Left hindlimb (tissue), 1 donor: ENCODE data around the gene TMEM59L.

Experiments
- DNase-seq: peaks from one replicate; pipeline ENCODE4 v3.0.0-alpha.2; 2018

Gene TMEM59L

DNA sequence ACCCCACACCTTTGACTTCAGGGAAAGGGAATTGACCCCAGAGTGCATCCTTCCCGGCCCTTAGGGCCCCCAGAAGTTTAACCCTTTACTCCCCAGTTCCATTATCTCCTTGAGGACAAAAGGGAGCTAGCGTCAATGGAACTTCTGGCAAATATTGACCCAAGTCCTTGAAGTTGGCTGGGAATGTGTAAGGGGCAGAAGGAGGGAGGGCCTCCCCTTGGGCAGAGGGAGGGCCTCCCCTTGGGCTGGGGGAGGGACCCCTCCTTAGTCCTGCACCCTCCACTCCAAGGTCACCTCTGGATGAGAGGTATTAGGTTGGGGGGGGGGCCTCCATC is 3.0 kb upstream of the TMEM59L start:
- no peak for DNase-seq

DNA sequence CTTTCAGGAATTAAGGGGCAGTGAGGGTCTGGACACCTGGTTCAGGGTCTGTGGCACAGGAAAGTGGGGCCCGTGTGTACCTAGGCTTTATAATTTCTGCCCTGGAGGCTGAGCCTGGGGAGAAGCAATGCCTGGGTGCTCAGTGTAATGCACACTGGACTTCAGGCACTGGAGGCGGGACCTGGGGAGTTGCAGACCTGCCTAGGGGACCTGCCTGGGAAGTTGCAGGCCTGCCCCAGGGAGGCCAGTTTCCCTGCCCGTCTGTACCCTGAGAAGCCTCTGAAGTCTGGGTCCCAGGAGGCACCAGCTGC is 2.5 kb upstream of the TMEM59L start:
- DNase-seq: no peak

DNA sequence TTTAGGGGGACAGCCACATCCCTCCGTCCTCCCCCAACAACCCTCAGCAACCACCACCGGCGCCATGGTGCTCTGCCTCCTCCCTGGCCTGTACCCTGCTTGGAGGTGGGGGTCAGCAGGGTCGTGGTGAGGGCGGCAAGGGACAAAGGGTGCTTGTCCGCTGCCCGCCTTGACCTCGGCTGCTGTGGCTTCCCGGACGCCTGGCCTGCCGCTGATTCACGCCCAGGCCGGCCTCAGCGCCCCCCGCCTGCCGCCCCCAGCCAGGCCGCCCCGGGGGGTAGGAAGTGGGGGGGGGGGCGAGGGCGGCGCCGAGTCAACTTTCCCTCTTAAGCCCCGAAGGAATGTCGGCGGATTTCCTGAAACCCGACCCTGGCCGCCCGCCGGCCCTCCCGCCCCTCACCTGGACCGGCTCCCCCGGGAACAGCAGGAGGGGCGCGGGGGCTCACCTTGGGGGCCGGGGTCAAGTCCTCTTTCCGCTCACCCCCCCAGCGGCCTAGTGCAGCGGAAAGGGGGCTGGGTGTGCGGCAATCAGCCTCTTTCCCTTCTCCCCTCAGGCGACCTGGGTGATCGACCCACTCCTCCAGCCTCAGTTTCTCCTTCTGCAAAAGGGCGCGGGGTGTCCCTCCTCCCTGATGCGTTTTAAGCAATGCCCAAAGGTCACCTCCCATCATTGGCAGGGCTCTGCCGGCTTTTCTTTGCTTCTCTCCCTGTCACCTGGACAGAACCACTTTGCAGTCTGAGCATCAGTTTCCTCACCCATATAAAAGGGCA is 1.9 kb upstream of the TMEM59L start:
- no peak for DNase-seq

DNA sequence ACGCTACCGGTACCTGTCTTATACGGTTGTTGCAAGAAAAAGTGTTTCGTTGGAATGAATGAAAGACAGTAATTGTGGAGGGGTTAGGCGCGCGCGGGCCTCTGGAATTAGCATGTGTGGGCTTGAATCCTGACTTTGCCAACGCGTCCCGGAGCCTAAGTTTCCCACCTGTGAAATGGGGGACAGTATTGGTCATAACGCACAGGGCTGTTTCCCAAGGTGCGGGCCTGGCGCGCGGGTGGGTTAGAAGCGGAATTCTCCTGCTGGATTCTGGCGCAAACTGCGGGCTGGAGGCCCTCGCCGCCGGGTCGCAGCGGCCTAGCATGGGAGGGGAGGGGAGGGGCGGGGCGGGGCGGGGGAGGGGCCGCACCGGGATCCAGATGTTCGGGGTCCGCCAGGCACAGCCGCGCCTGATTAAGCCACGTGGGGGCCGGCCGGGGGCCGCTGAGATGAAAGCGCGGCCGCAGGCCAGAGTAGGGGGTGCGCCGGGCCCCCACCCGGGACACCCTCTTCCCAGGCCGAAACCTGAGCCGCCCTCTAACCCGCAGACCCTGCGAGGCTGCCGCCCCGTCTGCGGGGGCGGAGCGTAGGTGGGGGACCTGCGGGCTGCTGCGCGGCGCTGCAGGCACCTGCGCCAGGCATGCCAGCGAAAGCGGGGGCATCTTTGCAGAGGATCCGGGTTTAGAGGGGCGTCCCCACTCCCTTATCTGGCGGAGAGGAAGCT is 1.2 kb upstream of the TMEM59L start:
- no peak for DNase-seq

DNA sequence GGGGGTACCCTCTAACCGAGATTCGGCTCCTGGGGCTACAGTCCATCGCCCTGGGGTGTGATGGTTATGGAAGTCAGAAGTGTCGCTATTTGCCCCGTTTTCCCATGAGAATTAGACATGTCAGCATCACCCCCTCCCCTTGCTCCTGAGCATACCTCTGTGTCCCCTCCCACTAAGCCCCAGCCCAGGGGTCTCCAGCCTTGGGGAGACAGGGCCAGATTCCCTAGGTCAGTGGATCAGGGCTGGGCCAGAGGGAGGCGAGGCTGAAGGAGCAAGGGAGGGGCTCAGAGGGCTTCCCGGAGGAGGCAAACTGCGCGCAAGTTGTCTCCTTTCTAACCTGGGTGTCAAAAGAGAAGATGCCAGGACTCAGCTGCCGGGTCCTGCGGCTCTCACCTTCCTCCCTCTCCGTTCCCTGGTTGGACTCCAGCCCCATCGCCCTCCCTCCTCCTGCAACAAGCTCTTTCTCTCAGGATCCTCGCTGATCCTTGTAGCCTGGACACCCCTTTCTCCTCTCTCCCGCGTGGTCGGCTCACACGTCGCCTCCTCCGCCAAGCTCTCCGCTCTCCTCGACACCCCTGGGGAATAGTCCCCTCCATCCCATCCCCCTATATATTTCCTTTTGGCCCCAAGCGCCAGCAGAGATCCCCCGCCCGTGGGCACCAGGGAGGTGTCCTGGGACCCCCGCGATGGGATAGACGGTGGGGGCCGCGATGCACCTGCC is 459 bp upstream of the TMEM59L start:
- DNase-seq: no peak

DNA sequence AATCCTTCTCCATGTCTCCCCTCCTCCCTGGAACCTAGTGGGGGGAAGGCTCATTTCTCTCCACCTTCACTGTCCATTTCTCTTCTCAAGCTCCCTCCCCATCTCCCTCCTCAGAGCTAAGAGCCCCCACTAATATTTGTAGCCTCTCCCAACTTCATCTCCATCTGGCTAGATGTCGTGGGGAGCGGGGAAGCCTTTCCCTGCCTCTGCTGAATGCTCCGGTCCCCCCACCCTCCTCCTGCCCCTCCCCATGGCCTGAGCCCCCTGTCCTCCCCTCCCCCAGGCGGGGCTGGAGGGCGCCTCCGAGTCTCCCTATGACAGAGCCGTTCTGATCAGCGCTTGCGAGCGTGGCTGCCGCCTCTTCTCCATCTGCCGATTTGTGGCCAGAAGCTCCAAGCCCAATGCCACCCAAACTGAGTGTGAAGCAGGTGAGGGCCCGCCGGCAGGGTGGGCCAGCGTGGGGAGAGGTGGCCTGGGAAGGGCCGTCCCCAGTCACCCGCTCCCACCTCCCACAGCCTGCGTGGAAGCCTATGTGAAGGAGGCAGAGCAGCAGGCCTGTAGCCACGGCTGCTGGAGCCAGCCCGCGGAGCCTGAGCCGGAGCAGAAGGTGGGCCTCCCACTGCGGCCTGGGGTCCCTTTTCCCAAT is 1.0 kb downstream of the TMEM59L start:
- no peak for DNase-seq

DNA sequence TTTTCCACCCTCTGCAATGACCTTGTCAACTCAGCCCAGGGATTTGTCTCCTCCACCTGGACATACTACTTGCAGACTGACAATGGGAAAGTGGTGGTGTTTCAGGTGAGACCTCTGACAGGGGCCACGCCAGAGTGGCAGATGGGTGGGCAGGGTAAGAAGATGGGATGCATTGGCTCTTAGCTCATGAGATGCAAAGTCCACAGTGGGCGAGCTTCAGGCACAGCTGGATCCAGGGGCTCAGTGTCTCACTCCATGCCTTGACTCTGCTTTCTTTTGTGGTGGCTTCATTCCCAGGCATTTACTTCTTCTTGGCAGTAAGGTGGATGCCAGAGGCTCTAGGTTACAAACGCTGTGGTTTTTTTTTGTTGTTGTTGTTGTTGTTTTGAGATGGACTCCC is 3.4 kb downstream of the TMEM59L start:
- no peak for DNase-seq

DNA sequence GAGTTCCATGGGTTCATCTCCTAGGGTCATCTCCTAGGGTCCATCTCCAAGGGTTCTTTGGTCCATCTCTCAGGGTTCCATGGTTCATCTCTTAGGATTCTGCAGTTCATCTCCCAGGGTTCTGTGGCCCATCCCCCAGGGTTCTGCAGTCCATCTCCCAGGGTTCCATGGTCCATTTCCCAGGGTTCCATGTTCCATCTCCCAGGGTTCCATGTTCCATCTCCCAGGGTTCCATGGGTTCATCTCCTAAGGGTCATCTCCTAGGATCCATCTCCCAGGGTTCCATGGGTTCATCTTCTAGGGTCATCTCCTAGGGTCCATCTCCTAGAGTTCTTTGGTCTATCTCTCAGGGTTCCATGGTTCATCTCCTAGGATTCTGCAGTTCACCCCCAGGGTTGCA is 4.9 kb downstream of the TMEM59L start:
- DNase-seq: no peak

DNA sequence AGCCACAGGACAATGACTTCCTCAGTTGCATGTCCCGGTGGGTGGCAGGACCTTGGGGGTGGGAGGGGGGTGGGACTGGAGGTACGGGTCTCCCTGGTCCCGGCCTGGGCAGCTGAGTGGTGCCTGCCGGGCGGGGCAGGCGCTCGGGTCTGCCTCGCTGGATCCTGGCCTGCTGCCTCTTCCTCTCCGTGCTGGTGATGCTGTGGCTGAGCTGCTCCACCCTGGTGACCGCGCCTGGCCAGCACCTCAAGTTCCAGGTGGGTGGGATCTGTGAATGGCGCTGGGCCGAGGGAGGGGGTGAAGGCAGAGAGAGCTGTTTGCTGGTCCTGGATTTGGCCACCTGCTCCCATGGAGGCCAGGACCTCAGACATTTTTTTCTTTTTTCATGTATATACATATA is 5.6 kb downstream of the TMEM59L start:
- DNase-seq: no peak

DNA sequence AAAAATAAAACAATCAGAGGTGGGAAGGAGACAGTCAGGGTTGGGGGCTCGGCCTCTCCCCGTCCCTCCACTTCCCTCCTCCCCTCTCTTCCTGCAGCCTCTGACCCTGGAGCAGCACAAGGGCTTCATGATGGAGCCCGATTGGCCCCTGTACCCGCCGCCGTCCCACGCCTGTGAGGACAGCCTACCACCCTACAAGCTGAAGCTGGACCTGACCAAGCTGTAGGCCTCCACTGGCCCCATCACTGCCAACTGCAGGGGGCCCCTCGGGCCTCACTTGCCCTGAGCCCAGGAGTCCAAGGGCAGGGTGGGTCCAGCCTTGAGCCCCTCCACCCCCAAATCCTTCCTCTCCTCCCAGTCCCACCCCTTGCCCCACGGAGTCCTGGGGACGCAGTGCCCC is 7.6 kb downstream of the TMEM59L start:
- no peak for DNase-seq

DNA sequence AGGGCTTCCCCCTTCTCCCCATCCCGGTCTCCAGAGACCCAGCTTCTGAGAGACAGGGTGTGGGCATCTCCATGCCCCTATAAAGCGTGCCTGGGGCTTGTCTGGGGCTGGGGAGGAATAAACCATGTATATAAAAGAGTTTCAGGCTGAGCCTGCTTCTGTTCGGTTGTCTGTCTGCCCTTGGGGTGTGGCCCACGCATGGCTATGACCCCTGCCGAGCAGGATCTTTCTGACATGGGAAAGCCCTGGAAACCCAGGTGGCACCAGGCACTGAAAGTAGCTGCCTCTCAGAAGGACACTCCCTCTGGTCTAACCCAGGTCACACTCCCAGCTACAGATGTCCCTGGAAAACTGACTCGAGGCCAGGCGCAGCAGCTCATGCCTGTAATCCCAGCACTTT is 8.2 kb downstream of the TMEM59L start:
- DNase-seq: no peak

DNA sequence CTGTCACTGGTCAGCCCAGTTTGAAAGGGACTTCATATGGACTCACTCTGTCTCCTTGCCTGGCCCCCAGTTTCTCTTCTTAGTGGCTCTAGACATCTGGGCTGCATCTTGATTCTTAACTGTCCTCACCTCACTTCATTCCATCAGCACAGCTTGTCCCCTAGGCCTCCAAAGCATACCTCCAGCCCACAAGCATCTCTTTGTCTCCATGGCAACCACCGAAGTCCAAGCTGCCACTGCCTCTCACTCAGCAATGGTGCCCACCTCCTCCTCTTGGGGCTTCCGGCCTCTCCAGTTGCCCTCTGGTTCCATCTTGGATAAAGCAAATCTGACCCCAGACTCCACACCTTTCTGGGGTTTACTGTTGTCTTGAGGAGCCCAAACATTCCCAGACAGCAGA is 14.2 kb downstream of the TMEM59L start:
- no peak for DNase-seq

DNA sequence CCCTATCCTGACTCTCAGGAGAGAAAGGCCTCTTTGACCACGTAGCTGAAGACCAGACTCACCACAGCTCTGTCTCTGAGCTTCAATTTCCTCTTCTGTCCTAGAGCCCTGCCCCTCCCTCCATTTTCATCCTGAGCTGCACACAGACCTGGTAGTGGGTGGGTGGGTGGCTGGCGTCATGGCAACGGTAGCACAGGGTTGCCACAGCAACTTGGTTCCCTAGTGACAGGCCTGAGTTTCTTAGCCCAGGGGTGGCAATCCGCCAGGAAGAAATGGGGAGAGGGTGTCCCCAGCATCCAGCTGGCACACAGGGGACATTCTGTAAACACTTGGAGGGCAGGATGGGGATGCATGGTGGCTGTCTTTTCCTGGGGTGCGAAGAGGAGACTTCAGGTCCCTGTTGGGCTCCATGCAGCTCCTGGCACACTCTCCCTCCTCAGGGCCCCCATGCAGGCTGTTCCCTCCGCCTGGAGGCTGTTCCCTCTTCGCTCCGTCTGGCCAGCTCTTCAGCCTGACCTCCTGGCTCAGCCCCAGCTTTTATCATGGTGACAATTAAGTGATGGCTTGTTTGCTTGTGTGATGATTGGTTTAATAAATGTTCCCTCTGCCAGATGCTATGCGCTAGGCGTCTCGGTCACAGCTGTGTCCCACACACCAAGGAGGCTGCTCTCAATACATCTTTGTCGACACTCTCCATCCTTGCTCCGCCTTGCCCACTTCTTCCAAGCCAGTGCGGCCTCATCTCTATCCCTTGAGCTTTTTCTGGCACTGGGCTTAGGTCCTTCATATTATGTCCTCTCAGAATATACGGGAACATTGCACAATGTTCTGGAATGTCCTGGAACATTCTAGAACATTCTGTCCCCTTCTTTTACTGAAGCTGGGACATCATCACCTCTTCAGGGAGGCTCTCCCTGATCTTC is 16.8 kb downstream of the TMEM59L start:
- DNase-seq: no peak

DNA sequence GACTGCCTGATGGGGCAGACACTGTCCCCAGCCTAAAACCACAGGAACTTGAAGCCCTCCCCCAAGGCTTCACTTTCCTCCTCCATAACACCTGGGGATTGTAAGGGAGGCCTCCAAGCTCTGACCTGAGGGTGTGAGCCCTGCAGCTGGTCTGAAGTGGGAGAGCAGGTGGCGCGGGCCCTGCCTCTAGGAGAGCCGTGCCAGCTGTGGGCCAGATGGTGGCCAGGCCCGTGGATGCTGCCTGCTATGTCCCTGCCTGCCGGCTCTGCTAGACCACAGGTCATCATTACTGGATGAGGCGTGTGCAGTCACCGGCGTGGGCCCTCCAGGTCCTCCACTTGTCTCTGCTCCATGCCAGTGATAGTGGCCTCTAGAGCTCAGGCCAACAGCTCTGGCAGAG is 20.7 kb downstream of the TMEM59L start:
- DNase-seq: no peak

DNA sequence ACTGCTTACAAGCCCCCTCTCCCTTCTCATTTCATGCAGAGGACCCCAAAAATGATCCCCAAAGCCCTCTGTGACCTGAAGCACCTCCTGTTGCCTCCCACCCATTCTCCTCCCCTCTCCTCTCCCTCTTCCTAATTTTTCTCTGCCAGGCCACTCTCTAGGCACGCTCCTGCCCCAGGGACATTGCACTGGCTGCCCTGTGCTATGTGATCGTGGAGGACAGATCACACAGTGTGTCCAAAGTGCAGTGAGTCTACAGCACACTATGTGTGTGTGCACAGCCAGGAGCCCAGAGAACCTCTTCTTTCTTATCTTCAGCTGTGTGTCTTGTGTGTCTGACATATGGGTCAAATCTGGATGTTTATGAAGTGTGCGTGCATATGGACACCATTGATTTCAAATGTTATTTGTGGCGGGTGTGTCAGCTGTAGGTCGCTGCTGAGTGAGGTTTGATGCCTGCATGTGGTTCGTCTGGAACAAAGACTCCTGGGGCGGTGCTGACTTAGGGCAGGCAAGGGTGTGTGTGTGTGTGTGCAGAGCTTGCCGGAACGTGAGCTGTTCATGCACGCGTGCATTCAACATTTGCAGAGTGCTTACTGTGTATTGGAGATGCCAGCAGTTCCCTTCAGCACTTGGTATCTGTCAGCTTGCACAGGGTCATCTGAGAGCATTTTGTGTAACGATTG is 22.1 kb downstream of the TMEM59L start:
- no peak for DNase-seq

DNA sequence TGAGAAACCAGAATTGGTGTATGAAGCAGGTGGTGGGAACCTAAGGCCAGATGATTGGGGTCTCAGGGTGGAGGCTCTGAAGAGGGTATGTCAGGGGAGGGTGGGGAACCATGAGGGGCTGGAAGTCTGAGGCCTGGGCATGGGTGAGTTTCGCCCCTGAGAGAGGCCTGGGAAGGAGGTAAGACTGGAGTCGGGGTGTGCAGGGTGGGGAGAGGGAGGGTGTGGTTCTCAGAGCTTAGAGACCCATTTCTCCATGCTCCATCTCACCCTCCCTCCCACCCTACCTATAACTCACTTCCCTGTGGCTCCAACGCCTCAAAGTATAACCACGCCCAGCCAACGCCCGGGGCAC is 23.1 kb downstream of the TMEM59L start:
- no peak for DNase-seq

DNA sequence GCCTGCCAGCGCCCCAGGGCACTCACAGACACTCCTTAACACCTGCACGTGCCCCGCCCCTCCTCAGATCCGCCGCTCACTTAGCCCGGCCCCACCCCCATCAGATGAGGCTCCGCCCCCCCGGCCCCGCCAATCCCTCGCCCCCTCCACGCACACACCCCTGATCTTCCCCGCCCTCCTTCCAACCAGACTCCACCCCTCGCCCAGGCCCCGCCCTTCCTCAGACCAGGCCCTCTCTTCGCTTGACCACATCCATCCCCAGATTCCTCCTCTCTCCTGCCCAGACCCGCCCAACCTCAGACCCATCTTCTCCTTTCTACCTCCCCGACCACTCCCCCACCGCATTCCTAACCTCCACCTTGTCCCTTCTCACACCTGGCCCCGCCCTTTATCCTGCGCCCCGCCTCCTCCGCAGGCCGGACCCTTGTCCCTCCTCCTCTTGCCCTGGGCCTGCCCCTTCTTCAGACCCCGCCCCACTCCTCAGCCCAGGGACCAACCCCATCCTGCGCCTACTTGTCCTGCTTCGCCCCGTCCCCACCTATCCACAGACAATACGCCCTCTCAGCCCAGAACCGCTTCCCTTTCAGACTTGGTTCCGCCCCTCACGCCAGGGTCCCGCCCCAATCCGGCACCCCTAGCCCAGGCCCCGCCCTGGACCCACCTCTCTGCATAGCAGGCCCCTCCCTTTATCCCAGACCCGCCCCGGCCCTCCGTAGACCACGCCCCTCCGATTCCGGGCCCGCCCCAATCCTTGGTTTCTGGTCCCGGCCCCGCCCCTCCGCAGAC is 23.7 kb downstream of the TMEM59L start:
- DNase-seq: peak; percentile 96

DNA sequence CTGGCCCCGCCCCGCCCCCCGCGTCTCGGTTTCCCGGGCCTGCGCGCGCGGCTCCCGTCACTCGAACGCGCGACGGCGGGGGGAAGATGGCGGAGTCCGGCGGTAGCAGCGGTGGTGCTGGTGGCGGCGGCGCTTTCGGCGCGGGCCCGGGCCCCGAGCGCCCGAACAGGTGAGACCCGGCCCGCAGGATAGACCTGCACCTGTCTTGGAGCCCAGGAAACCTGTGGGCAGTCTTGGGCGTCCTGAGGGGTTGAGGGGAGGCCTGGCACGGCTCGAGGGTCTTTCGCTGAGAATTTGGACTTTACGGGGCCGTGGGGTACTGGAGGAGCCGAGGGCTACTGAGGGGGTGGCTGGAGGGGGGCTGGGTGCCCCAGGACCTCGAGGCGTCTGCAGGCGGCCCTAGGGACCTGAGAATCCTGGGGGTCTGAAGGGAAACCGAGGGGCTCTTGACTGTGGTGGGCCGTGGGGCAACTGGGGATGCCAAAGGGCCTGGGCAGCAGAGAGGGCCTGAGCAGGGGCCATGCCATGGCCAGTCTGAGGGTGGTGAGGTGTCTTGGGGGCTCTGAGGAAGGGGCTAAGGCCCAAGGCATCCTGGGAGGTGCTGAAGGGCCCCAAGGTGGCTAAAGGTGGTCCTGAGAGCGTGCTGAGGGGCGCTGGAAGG is 24.4 kb downstream of the TMEM59L start, which contains the start of gene KLHL26:
KLHL26 (plus strand) TSS at position 60 of the 661 bp plus-strand sequence; CDS start at position 87, 27 bp downstream.
- DNase-seq: no peak

DNA sequence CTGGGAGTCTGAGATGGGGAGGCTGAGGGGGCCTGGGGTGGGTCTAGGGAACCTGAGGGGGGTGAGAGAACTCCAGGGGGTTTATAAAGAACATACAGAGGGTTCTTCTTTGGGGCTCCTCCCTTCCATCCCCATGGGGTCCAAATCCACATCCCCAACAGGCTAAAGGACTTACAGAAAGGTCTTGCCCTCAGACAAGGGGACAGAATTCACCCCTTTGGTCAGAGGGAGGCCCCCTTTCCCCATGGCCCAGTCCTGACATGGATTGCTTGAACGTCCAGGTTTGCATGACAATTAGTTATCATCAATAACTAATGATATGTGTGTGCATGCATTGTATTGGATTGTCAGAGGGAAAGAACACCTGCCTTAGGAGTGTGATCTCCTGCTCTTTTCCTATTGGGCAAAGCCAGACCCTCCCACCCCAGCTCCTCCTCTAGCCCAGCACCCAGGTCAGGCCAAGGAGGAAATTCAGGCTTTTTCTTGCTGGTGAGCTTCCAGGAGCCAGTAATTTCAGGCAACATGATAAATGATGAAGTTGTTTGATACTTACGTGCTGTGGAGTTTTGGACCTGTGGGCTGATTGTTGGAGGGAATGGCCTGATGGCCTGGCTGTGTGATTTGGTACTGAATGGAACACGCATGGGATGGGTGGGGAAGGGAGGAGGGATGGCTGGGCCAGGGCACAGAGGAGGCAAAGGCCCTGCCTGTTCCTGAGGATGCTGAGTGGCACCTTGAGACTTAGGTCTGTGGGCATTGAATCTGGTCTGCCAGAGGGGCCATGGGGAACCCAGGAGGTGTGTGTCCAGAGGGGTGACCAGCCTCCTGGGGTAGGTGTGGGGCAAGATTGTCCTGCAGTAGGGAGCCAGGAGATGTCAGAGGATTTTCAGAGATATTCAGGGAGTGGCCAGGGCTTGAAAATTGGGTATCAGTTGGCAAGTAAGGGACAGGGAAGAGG is 25.3 kb downstream of the TMEM59L start:
- DNase-seq: no peak
